Fibroblast of lung (primary cell): ENCODE measurements around the gene VPS51.

ENCODE experiments used
- CTCF ChIP-seq, 2 donors: IDR thresholded peaks in 1 of 2; conservative IDR thresholded peaks in 1 of 2; 1 replicate in 1 of 2; 2 replicates in 1 of 2; pipeline ENCODE4 v1.5.1; 2011 to 2012; ENCODE audit warnings: low read length in 2 of 2, control low read depth in 1 of 2, inconsistent platforms in 1 of 2, low read depth in 1 of 2, mild to moderate bottlenecking in 1 of 2
- EZH2 ChIP-seq: IDR thresholded peaks from 2 replicates; pipeline ENCODE4 v1.5.1; 2012; ENCODE audit warnings: low read length, control low read depth, mild to moderate bottlenecking; ENCODE audit errors: missing control alignments

GRCh38 chr11:65156256-65156655 lies 60.2 kb downstream of the VPS51 start:
- TF ChIP-seq CTCF (conservative IDR thresholded peaks at IDR 0.05 in 1 of 2, IDR thresholded peaks at IDR 0.05 in 1 of 2; ENCODE audit: low read depth in 1 of 2, low read length in 2 of 2) (no peak), EZH2 (no peak)
